KMS-11 (cell line): ENCODE data around the gene SKAP1.

Experiments
- H2AFZ ChIP-seq: fragments of 200-600 bp; sonication (generic); 2 replicates; pipeline ENCODE4 v1.6.1; 2016; ENCODE audit warnings: antibody characterized with exemption, mixed run types, low read depth
- H3K27ac ChIP-seq: fragments of 200-600 bp; sonication (generic); 2 replicates; pipeline ENCODE4 v1.6.1; 2016; ENCODE audit warnings: mild to moderate bottlenecking, mixed run types
- H3K27me3 ChIP-seq: fragments of 200-600 bp; sonication (generic); 2 replicates; pipeline ENCODE4 v1.6.1; 2017; ENCODE audit warnings: mild to moderate bottlenecking, low read depth, mixed run types, moderate library complexity; ENCODE audit not compliant: insufficient read depth
- H3K36me3 ChIP-seq: fragments of 200-600 bp; sonication (generic); 2 replicates; pipeline ENCODE4 v1.6.1; 2017; ENCODE audit warnings: mild to moderate bottlenecking, mixed run types; ENCODE audit not compliant: insufficient read depth
- H3K4me1 ChIP-seq: fragments of 200-600 bp; sonication (generic); 2 replicates; pipeline ENCODE4 v1.6.1; 2016; ENCODE audit warnings: mild to moderate bottlenecking, low read depth, mixed run types; ENCODE audit not compliant: poor library complexity, severe bottlenecking
- H3K4me2 ChIP-seq: fragments of 200-600 bp; sonication (generic); 2 replicates; pipeline ENCODE4 v1.7.0; 2016; ENCODE audit warnings: mild to moderate bottlenecking, mixed run types
- H3K4me3 ChIP-seq: fragments of 200-600 bp; sonication (generic); IDR thresholded peaks from 2 replicates; pipeline ENCODE4 v1.6.1; 2017; ENCODE audit warnings: low read depth, low read length, mixed read lengths; ENCODE audit not compliant: insufficient read depth
- H3K79me2 ChIP-seq: fragments of 200-600 bp; sonication (generic); 2 replicates; pipeline ENCODE4 v1.6.1; 2016; ENCODE audit warnings: low read depth, mixed run types; ENCODE audit not compliant: insufficient read depth
- H3K9ac ChIP-seq: fragments of 200-600 bp; sonication (generic); 2 replicates; pipeline ENCODE4 v1.6.1; 2016; ENCODE audit warnings: mild to moderate bottlenecking, mixed run types
- H4K20me1 ChIP-seq: fragments of 200-600 bp; sonication (generic); 2 replicates; pipeline ENCODE4 v1.6.1; 2016; ENCODE audit warnings: mild to moderate bottlenecking, mixed run types; ENCODE audit not compliant: insufficient read depth
- CTCF ChIP-seq: fragments of 200-600 bp; sonication (generic); conservative IDR thresholded peaks from 2 replicates; pipeline ENCODE4 v1.6.1; 2017; ENCODE audit warnings: low read depth, mild to moderate bottlenecking, antibody characterized with exemption, low read length, moderate library complexity, mixed read lengths

The SKAP1 gene

DNA sequence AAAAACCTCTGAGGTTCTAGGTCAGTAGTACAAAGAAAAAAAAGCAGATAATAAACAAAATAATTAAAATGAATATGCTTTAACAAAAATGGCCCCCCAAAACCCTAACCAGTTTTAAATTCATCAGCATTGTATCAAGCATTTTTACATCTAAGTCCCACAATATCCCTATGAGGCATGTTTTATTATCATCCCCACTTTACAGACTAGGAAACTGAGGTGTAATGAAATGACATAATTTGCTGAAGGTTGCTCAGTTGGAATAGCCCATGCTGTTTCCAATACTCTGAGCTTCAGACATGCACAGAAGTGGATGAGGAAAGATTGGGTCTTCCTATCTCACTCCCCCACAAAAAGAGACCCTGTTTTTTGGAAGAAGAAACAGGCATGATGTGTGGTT is 234.1 kb downstream of the SKAP1 start:
- no peak overlapping the region for H3K9ac ChIP-seq
- H3K36me3 ChIP-seq, result no peaks in the 10 kb centered on the region
- H3K4me3 ChIP-seq, result no peak overlapping the region
- no peak for TF ChIP-seq CTCF
- H4K20me1 ChIP-seq, result no peaks in the 10 kb centered on the region
- no peaks in the 10 kb centered on the region for H3K79me2 ChIP-seq
- no peak overlapping the region for H3K4me2 ChIP-seq
- H3K27me3 ChIP-seq, result no peaks in the 10 kb centered on the region
- no peak overlapping the region for H3K27ac ChIP-seq
- H2AFZ ChIP-seq, result no peak overlapping the region
- H3K4me1 ChIP-seq, result peaks cover 11% of the 10 kb centered on the region

- TF ChIP-seq CTCF, result no peak
- Histone ChIP-seq H4K20me1 (no peaks in the 10 kb centered on the region), H3K4me2 (no peak overlapping the region), H3K27me3 (no peaks in the 10 kb centered on the region), H2AFZ (no peak overlapping the region), H3K27ac (no peak overlapping the region), H3K9ac (no peak overlapping the region), H3K4me3 (no peak overlapping the region), H3K36me3 (no peaks in the 10 kb centered on the region), H3K79me2 (no peaks in the 10 kb centered on the region), H3K4me1 (peaks cover 11% of the 10 kb centered on the region)
These were observed 235.9 kb downstream of the SKAP1 start for GRCh38 chr17:48194097-48194550.

GRCh38 chr17:48192321-48192731 is 237.7 kb downstream of the SKAP1 start:
- no peak overlapping the region for H2AFZ ChIP-seq
- H3K4me1 ChIP-seq, result peaks cover 11% of the 10 kb centered on the region
- H3K27me3 ChIP-seq, result no peaks in the 10 kb centered on the region
- no peak overlapping the region for H3K27ac ChIP-seq
- no peak for TF ChIP-seq CTCF
- no peaks in the 10 kb centered on the region for H4K20me1 ChIP-seq
- no peak overlapping the region for H3K9ac ChIP-seq
- H3K4me3 ChIP-seq, result no peak overlapping the region
- no peaks in the 10 kb centered on the region for H3K36me3 ChIP-seq
- H3K4me2 ChIP-seq, result no peak overlapping the region
- no peaks in the 10 kb centered on the region for H3K79me2 ChIP-seq

- H3K27me3 ChIP-seq, result no peaks in the 10 kb centered on the region
- no peak overlapping the region for H3K4me3 ChIP-seq
- H4K20me1 ChIP-seq, result no peaks in the 10 kb centered on the region
- H3K36me3 ChIP-seq, result no peaks in the 10 kb centered on the region
- no peaks in the 10 kb centered on the region for H3K79me2 ChIP-seq
- H3K9ac ChIP-seq, result no peak overlapping the region
- H3K4me2 ChIP-seq, result no peak overlapping the region
- no peak for TF ChIP-seq CTCF
- no peak overlapping the region for H2AFZ ChIP-seq
- H3K27ac ChIP-seq, result no peak overlapping the region
- H3K4me1 ChIP-seq, result peaks cover 11% of the 10 kb centered on the region
These were observed 238.7 kb downstream of the SKAP1 start for GRCh38 chr17:48191362-48191761.

DNA sequence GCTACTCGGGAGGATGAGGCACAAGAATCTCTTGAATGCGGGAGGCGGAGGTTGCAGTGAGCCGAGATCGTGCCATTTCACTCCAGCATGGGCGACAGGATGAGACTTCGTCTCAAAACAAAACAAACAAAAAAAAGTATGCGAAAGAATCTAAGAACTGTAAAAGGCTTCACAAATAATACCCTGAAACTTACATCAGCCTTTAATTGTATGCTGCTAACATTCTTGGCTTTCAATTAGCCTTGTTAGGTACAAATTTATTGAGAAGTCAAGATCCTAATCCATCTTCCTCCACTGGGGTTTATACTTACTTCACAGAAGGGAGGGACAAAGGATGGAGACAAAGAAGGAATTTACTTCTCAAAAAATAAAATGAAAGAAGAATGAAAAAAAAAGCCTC is 239.1 kb downstream of the SKAP1 start:
- H3K27me3 ChIP-seq, result no peaks in the 10 kb centered on the region
- no peak for TF ChIP-seq CTCF

More for the DNA sequence above, 239.1 kb downstream of the SKAP1 start:
- H3K36me3 ChIP-seq, result no peaks in the 10 kb centered on the region
- no peak overlapping the region for H3K9ac ChIP-seq
- no peak overlapping the region for H3K27ac ChIP-seq
- H3K79me2 ChIP-seq, result no peaks in the 10 kb centered on the region
- peaks cover 11% of the 10 kb centered on the region for H3K4me1 ChIP-seq
- no peak overlapping the region for H2AFZ ChIP-seq
- H4K20me1 ChIP-seq, result no peaks in the 10 kb centered on the region
- H3K4me3 ChIP-seq, result no peak overlapping the region
- no peak overlapping the region for H3K4me2 ChIP-seq
